HG03460 (cell line): ENCODE measurements around the gene COX11.

ENCODE experiments used
- ATAC-seq: cut with Tn5 transposase; IDR thresholded peaks from one replicate; pipeline ENCODE4 v1.9.1; 2021; ENCODE audit not compliant: unreplicated experiment

COX11 gene, protein sequence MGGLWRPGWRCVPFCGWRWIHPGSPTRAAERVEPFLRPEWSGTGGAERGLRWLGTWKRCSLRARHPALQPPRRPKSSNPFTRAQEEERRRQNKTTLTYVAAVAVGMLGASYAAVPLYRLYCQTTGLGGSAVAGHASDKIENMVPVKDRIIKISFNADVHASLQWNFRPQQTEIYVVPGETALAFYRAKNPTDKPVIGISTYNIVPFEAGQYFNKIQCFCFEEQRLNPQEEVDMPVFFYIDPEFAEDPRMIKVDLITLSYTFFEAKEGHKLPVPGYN

DNA sequence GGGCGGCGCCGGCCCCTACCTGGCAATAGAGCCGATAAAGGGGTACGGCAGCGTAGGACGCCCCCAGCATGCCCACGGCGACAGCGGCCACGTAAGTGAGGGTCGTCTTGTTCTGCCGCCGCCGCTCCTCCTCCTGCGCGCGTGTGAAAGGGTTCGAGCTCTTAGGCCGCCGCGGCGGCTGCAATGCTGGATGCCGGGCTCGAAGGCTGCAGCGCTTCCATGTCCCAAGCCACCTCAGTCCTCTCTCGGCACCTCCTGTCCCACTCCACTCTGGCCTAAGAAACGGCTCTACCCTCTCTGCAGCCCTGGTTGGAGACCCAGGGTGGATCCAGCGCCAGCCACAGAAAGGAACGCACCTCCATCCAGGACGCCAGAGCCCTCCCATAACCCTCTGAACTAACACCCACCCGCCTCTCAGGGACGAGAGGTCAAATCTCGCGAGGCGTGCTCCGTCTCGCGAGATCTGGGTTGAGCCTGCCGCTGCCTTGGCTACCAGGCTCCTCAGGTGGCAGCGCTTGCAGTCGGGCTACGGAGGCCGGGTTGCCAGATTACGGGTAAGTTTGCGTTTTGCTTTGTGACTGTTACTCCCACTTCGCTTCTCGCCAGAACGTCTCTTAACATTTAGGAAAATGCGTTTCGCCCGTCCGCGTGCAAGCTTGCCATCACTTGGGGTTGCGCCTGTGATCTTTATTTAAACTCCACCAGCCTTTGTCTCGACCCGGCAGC is at the start of gene COX11, which contains the start of gene STXBP4:
TSS of gene COX11 (minus strand) at position 393 of the 726 bp plus-strand sequence. CDS start at position 385, 8 bp downstream.
TSS of gene STXBP4 (plus strand) at position 504 of the 726 bp plus-strand sequence. CDS start 17,455 bp downstream, outside the sequence.
- peak; percentile 86 for ATAC-seq

DNA sequence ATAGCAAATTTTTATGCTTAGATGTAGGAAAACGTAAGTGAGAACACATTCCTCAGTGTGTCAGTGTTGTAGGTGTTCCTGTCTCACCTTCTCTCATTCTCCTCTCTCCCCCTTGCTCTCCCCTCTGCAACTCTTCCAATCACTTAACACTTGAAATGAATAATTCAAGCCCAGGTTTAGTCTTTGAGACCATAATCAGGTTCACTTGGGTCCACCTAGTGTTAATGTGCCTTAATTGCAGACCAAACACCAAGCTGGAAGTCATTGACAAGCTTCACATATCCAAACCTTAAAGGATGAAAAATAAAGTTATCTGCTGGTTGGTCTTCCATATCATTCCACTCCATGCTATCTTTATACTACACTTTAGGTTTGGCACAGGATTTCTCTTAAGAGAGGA is 37.1 kb upstream of the COX11 start:
- no peak for ATAC-seq

DNA sequence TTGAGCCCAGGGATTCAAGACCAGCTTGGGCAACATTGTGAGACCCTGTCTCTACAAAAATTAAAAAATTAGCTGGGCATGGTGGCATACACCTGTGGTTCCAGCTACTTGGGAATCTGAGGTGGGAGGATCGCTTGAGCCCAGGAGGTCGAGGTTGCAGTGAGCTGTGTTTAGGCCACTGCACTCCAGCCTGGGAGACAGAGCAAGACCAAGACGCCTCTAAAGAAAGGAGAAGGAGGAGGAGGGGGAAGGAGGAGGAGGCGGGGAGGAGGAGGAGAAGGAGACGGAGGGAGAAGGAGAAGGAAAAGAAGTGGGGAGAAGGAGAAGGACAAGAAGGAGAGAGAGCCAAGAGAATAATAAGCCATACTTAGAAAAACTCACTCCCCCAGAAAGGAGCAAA is 36.0 kb upstream of the COX11 start:
- ATAC-seq: no peak

DNA sequence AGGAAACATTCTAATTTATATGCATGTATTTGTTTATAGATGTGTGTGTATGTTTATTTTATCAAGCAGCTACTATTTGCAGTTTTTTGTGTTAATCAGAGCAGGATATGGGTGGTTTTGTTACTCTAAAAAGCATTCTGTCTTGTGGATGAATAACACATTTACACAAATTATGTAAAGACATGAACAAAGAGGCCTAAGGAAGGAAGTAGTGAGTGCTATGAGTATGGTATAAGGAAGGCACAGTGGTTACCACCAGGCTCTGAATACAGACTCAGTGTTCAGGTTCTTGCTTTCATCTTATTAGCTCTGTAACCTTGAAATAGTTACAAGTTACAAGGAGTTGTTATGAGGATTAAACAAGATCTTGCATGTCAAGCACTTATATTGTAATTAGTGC is 34.0 kb upstream of the COX11 start:
- no peak for ATAC-seq

DNA sequence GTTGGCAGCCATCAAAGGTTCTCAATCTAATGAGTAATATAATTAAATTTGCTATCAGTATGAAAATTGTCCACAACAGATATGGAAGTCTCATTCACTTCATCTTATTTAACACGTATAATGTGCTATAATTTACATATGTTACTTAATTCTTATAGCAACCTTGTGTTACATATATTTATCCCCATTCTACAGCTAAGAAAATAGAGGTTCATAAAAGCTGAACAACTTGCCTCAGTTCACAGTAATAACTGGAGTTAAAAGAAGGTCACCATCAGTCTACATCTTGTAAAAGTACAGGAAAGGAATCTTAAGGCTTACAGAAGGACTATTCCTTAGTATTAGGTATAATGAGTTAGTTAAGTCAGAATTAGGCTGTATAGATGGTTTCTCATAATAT is 28.0 kb upstream of the COX11 start:
- no peak for ATAC-seq

DNA sequence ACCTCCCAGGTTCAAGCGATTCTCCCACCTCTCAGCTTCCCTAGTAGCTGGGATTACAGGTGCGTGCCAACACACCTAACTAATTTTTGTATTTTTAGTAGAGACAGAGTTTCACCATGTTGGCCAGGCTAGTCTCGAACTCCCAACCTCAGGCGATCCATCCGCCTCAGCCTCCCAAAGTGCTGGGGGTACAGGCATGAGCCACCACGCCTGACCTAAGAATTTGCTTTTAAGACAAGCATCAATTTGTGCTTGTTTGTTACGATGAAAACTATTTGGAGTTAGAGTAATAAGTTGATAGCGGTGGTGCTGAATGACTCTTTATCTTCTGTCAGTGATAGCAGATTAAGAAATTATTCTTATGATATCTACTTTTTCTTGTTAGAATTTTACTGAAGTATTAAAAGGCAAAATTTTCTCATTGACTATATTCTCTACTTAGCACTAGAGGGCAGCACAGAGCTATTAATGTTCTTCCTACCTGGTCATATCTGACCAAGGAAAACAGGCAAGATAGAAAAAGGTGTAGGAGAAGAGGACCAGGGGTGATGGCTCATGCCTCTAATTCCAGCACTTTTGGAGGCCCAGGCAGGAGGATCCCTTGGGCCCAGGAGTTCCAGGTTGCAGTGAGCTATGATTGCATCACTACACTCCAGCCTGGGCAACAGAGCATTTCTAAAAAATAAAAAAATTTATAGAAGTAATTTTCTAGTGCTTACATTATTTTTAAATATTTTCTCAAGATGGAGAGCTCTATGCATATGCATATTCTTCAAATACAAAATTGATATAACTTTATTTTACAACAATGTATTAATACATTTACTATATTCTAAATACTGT is 24.6 kb upstream of the COX11 start:
- no peak for ATAC-seq

DNA sequence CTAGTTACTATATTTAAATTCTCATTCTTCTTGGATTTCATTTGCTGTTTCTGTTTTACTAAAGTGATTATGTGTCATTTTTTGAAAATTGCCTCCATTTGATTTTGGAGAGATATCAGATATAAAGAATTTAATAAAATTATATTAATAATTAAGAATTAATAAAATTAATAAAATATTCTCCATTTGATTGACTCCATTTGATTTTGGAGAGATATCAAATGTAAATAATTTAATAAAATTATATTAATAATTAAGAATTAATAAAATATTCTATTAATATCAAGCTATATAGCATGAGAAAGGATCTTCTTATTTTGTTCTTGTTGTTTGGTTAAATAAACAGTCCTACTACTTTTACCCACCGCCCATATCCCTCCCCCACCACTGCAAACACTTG is 23.1 kb upstream of the COX11 start:
- ATAC-seq: no peak

DNA sequence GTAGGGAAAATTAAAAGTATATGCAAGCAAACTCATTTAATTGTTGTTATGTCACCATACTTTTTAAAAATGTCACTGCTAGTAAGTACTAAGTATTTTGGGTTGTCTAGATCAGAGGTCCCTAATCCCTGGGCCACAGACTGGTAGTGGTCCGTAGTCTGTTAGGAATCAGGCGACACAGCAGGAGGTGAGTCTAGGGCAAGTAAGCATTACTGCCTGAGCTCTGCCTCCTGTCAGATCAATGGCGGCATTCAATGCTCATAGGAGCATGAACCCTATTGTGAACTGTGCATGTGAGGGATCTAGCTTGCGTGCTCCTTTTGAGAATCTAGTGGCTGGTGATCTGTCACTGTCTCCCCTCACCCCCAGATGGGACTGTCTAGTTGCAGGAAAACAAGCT is 21.7 kb upstream of the COX11 start:
- ATAC-seq: no peak

DNA sequence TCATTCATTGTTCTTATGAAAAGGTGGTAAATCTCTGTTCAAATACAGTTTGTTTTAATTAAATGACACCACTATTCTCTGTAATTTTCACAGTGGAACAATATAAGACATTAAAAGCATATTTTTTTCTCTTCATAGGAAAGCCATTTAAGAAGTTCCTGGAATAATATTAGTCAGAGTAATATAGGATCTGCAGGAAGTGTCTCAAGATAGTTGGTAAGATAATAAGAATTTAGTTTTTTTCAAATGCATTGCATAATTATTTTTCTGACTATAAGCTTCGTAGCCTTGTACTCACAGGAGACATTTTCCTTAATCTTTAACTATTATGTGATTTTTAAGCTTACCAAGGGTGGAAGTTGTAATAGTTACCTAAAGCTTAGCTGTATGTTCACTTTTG is 17.0 kb upstream of the COX11 start:
- ATAC-seq: no peak

DNA sequence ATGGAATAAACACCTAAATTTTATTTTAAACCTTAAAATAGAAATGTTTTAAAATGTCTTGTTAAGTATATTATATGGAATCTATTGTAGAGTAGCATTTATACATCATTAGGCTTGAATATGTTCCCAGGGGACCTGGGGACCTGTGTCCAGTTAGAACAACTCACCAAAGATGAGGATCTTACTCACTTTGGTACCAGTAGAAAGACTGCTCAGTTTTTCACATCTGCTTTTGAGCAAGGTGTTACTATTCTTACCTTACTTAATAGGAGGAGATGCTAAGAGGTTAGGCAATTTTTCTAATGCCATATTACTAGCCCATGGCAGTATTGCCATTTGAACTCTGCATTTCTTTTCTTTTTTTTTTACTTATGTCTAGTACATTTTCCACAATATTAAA is 14.8 kb upstream of the COX11 start:
- no peak for ATAC-seq

DNA sequence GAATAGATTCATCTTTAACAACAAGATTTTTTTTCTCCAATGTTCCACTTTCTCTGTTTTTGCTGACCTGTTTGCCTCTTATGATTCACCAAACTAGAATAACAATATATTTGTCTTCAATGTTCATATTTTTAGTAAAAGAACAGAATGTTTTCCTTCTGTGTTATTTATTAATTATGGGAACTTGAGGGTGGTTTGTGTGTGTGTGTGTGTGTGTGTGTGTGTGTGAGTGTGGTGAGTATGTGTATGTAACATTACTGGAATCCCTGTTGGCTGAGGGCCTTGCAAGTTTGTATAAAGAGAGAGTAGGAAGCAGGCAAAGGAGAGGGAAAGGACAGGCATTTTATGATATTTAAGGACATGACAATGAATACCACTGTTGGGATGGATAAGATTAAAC is 13.9 kb upstream of the COX11 start:
- no peak for ATAC-seq

DNA sequence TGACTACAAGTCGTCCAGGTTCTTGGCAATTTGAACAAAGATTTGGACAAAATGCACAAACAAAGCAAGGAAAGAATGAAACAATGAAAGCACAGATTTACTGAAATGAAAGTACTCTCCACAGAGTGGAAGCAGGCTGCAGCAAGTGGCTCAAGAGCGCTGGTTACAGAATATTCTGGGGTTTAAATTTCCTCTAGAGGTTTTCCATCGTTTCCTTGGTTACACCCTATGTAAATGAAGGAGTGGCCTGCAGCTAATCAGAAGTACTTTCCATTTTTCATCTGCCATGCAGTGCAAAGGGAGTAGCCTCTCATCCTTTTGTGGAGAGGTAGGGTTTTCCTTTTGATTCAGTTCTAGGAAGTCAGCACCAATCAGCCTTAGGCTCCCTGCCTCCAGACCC is 11.9 kb upstream of the COX11 start:
- ATAC-seq: no peak

DNA sequence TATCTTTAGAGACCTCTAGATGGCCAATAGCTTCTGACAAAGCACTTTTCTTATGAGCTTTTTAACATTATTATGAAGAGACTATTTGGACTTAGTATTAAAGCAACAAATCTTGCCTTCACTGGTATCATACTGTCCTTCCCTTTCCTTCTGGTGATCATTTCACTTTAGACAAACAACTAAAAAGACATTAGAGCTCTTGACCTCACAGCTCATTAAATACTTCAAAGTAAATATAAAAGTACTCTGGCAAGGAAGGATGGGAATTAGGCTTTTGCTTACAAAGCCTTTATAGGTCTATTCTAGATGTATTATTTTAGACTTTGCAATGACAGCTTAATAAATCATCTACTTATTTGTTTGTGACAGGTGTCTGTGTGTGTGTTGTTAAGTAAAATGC is 11.2 kb upstream of the COX11 start:
- no peak for ATAC-seq

DNA sequence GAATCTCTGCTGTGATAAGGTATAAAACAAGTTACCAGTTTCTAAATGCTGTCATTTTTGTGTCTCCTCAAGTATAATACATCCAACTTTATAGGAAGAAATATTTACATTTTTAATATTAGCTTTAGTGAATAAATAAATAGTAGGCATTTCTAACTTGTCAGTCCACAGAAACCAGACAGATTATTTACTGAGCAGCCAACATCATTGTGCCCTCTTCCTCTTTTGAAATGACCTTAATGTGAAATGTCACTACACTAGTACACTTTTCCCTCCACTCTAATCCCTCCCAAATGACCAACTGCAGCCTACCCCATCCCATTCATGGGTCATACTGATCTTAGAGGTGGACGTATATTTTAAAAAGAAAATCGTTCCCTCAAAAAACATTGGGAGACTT is 9.3 kb upstream of the COX11 start:
- no peak for ATAC-seq

DNA sequence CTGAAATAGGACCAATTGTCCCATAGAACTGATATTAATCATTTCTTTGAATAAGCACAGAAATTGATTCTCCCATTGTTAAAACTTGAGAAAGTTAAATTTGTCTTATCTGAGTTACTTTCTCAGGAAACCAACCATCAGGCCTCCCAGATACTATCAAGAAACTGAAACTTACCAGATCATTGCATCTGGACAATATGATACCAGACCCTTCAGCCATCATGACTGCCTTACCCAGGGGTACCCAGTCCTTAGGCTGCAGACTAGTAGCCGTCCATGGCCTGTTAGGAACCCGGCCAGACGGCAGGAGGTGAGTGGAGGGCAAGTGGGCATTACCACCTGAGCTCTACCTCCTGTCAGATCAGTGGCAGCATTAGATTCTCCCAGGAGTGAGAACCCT is 7.9 kb upstream of the COX11 start:
- no peak for ATAC-seq

DNA sequence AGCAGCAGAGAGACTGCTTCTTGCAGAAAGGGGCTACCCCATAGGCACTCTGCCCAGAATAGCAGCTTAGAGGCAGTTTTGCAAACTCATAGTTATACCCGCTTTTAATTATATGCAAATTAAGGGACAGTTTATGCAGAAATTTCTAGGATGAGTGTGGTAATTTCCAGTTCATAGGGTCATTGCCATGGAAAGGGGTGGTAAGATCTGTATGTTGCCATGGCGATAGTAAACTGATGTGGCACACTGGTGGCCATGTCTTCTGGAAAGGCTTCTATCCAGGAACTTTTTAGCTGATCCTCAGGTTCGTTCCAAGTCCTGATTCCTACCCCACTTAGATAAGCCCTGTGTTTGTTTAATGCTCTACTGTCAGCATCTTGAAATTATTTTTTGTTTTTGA is 6.3 kb upstream of the COX11 start:
- ATAC-seq: no peak

DNA sequence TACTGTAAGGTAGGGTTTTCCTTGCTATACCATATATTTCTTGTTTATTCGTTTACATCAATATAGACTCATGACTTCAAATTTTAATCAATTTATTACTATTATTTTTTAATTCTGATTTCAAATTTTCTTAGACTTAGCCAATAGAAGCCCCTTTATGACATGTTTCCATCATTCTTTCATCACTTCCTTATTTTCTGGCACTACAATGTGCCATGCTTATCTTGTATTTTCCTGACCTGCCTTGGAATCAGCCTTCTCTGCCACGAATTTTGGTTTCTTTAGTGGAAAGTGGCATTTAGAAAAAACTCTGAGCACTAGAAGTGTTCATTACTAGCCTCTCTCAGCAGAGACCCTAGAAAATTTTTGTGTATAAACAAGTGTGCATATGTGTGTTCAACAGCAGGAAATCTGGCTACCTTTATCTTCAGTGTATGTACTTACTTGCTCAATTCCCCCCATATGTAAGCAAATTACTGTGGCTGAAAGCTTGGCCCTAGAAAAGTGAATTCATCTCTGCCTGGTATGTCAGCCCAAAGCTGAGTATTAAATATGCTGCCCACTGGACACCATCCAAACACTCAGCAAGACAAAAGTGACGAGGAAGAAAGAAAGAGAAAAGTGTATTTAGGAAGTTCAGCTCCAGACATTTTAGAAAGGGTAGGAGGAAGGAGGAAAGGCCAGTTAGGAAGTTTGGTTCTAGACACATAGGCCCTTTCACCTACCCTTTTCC is 4.1 kb upstream of the COX11 start:
- no peak for ATAC-seq

DNA sequence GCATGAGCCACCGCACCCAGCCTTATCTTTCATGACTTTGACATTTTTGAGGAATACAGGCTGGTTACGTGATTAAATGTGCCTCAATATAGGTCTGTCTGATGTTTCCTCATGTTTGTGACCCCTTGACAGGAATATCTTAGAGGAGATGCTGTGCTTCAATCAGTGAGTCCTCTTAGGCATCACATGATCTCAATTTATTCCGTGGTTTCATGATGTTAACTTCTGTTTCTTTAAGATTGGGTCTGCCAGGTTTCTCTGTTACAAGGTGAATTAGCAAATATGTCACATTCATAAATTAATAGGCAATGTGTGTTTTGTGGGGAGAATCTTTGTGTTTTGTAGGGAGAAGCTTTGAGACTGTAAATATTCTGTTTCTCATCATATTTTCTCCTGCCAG is 3.4 kb upstream of the COX11 start:
- no peak for ATAC-seq

DNA sequence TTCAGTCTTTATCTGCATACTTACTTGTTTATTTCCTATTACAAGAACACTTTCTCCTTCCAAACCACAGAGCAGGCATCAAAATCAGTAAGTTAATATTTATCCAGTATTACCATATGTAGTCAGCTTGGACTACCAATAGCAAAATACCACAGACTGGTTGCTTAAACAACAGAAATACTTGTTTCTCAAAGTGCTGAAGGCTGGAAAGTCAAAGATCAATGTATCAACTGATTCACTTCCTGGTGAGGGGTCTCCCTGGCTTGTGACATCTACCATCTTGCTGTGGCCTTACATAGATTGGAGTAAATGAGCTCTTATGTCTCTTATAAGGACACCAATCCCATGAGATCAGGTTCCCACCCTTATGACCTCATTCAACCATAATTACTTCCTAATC is 2.7 kb upstream of the COX11 start:
- ATAC-seq: no peak

DNA sequence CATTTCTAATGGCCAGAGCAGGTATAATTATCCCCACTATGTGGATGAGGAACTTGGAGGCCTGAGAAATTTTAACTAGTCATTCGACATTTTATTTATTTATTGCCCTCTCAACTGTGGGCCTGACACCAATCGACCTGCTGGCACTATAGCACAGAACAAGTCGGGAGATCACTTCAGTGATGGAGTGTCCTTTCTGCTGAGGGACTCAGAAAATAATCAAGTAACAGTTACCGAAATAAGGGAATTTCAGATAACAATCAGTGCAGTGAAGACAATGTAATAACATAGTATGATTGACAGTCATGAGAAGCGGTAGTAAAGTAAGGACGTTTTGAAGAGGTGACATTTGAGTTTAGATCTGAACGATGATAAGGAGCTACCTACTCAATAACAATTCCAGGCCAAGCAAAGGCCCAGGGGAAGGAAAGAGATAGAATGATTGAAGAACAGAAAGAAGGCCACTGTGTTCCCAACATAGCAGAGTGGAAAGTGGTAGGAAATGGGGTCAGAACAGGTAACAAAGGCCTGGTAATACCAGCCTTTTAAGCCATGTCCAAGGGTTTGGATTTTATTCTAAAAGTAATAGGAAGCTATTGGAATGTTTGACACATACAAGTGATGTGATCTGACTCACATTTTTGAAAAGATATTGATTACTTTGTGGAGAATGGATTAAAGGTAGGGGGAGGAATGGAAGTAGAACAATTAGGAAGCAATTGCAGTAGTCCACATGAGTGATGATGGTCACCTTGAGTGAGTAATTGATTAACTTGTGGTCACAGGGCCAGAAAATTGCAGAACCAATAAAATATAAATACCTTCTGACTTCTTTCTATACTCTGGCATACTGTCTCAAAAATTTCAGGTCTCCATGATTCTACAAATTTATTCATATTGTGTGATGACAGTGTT is 1.5 kb upstream of the COX11 start:
- ATAC-seq: no peak
